Measurements from ENCODE around the gene ARFGEF2. TPM values are rescaled to one million over a fixed set of nuclear protein-coding genes. Genes with fewer than 3 reads are reported as not detected.
A peak's percentile ranks its signal among the peaks of the same experiment; 100 is the strongest.

Gene ARFGEF2
- total and polyA plus RNA-seq, 11 donors: 7.5 to 52.7 (median 40.2) TPM

GRCh38 chr20:48956052-48956451 lies 34.5 kb downstream of the ARFGEF2 start:
- TF ChIP-seq CTCF (IDR thresholded peaks at IDR 0.05): no peak
- no peak for TF ChIP-seq POLR2A (IDR thresholded peaks at IDR 0.05)
- no peaks in the 10 kb centered on the region for H3K27me3 ChIP-seq
- H3K9me3 ChIP-seq: no peaks in the 10 kb centered on the region
- intact Hi-C loops (cut with DNase I): no loop called here
- H3K4me1 ChIP-seq: peaks cover 0 to 24% (median 10%) of the 10 kb centered on the region in 12 donors
- whole genome bisulfite sequencing, 4 donors: 96 to 99% (median 98%) methylated on average over 4 of the region's 4 CpGs
- no peak overlapping the region for H3K27ac ChIP-seq
- ATAC-seq: no peak
- H3K36me3 ChIP-seq: peaks cover 0 to 98% (median 87%) of the 10 kb centered on the region in 9 donors
- DNase-seq: no peak
- H3K4me3 ChIP-seq: no peak overlapping the region

GRCh38 chr20:48957053-48957481 lies 35.6 kb downstream of the ARFGEF2 start:
- Histone ChIP-seq H3K36me3 (peaks cover 0 to 98% (median 78%) of the 10 kb centered on the region in 9 donors), H3K27me3 (no peaks in the 10 kb centered on the region), H3K4me1 (peaks cover 0 to 24% (median 10%) of the 10 kb centered on the region in 12 donors), H3K9me3 (no peaks in the 10 kb centered on the region), H3K4me3 (no peak overlapping the region), H3K27ac (peak overlapping the region in 8 of 12 donors; percentile 14 to 65 (median 40))
- 0 to 20% (median 10%) methylated on average over 2 of the region's 2 CpGs for WGBS, 4 donors
- TF ChIP-seq CTCF (IDR thresholded peaks at IDR 0.05): no peak
- TF ChIP-seq POLR2A (IDR thresholded peaks at IDR 0.05): no peak
- peak in 2 of 4 donors; percentile 29 to 36 for ATAC-seq
- intact Hi-C loops (cut with DNase I): no loop called here
- no peak for DNase-seq

- Histone ChIP-seq H3K4me1 (peaks cover 0 to 23% (median 9%) of the 10 kb centered on the region in 12 donors), H3K27me3 (no peaks in the 10 kb centered on the region), H3K36me3 (peaks cover 0 to 98% (median 78%) of the 10 kb centered on the region in 9 donors), H3K27ac (peak overlapping the region in 9 of 12 donors; percentile 9 to 65 (median 44)), H3K4me3 (no peak overlapping the region), H3K9me3 (no peaks in the 10 kb centered on the region)
- TF ChIP-seq POLR2A (IDR thresholded peaks at IDR 0.05) (no peak), CTCF (IDR thresholded peaks at IDR 0.05) (peak in 2 of 12 donors; percentile 20 to 29)
- ATAC-seq (peak in 3 of 4 donors; percentile 44 to 80 (median 61)), DNase-seq (no peak)
- WGBS, 4 donors: 50 to 68% (median 61%) methylated on average over 2 of the region's 2 CpGs
- intact Hi-C loops (cut with DNase I): no loop called here
Measured at GRCh38 chr20:48957533-48957932, 36.0 kb downstream of the ARFGEF2 start.

GRCh38 chr20:48958743-48959142 lies 37.2 kb downstream of the ARFGEF2 start:
- Histone ChIP-seq H3K4me1 (peaks cover 0 to 17% (median 9%) of the 10 kb centered on the region in 12 donors), H3K36me3 (peaks cover 0 to 98% (median 78%) of the 10 kb centered on the region in 9 donors), H3K27me3 (no peaks in the 10 kb centered on the region), H3K9me3 (no peaks in the 10 kb centered on the region), H3K4me3 (no peak overlapping the region), H3K27ac (no peak overlapping the region)
- intact Hi-C loops (cut with DNase I): no loop called here
- no peak for TF ChIP-seq POLR2A (IDR thresholded peaks at IDR 0.05)
- TF ChIP-seq CTCF (IDR thresholded peaks at IDR 0.05): no peak
- 94 to 98% (median 96%) methylated on average over 2 of the region's 2 CpGs for WGBS, 4 donors
- DNase-seq: no peak
- ATAC-seq: no peak
